HuH-7.5 (cell line): ENCODE results near the gene ECPAS.
"Not testable (repeated sequence)": the region's sequence is repeated elsewhere in the genome, so short reads cannot be mapped to it uniquely, and the experiment has no call there.

Experiments used
- DNase-seq: peaks from one replicate; pipeline ENCODE4 v3.0.0; 2011; ENCODE audit warnings: low spot score

Gene ECPAS

DNA sequence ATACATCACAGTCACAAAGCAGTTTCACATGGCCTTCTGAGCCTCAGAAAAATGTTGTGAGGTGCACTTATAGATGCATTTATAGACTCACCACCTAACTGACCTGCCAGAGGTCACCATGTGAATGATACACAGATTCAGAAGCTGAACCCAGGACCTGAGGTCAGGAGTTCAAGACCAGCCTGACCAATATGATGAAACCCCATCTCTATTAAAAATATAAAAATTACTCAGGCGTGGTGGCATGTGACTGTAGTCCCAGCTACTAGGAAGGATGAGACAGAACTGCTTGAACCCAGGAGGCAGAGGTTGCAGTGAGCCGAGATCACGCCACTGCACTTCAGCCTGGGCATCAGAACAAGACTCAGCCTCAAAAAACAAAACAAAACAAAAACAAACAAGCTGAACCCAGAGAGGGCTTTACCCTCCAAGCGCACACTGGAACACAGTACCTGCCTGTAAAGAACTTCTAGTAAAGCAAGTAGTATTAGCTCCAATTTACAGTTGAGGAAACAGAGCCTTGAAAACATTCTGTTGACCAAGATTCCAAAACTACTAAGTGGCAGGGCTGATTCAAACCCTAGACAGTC, 16.3 kb downstream of the ECPAS start:
- DNase-seq, result no peak

DNA sequence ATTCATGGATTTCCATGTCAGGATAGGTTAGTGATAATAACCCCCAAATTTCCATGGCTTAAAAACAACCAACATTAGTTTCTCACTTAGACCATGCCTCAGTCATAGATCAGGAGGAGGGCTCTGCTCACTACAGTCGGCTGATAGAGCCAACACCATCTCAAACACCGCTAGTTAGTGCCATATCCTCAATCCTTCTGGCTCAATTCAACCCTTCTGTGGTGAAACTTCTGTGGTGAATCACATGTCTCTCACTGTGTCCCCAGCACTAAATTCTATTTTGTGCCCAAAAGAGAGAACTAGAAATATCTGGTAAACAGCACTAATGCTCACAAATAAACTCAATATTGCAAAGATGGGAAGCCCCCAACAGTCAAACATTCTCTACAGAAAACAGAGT, 21.1 kb downstream of the ECPAS start:
- no peak for DNase-seq

- DNase-seq, result no peak
Observed at GRCh38 chr9:111458139-111459009, 25.8 kb downstream of the ECPAS start.

- DNase-seq, result no peak
Observed at GRCh38 chr9:111456529-111456928, 27.7 kb downstream of the ECPAS start.

DNA sequence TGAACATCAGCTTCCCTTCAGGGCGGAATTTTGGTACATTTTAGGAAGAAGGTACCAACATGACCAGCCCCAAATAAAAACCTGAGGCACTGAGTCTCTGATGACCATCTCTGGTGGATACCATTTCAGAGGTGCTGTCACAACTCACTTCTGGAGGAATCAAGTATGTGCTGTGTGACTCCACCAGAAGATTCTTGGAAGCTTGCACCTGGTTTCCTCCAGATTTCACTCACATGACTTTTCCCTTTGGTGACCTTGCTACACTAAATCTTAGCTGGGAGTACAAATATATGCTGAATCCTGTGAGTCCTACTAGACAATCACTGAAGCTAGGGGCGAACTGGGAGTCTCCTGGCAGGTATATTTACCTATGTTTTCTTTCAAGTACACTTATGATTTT, 28.5 kb downstream of the ECPAS start:
- no peak for DNase-seq

GRCh38 chr9:111454751-111455150, 29.4 kb downstream of the ECPAS start:
- DNase-seq, result no peak

DNA sequence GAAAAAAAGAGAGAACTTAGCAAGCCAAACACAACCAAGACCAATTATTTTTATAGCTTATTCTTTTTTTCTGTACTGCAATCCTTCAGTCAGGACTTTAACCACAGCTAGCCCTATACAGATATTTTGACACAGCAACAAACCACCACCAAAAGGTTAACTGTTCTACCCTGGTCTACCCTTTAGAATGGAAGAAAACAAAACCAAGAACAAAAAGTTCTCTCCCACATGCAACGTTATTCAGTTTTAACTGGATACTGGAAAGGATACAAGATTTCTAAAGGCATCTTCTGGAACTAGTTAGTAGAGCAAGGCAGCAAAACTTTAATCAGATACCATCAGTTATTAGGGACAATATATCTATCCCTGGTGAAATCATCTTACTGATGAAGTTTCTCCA, 32.6 kb downstream of the ECPAS start:
- DNase-seq, result no peak

- DNase-seq, result no peak
Observed at GRCh38 chr9:111450124-111450523, 34.1 kb downstream of the ECPAS start.

DNA sequence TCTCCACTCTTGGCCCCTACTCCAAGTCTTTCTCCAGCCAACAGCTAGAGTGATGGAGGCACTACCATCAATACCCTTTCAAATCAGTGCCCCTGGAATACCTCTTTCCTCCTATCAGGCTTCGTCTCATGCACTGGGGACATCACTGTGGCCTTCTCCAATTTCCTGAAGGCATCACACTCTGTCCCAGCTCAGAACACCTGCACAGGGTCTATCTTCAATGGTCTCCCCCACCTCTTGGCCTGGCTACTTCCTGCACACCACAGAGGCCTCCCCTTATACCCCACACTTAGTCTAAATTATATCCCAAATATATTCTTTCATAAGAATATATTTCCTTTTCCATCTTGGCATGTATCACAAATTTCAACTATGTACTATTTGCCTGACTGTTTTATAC, 34.5 kb downstream of the ECPAS start:
- DNase-seq, result no peak

DNA sequence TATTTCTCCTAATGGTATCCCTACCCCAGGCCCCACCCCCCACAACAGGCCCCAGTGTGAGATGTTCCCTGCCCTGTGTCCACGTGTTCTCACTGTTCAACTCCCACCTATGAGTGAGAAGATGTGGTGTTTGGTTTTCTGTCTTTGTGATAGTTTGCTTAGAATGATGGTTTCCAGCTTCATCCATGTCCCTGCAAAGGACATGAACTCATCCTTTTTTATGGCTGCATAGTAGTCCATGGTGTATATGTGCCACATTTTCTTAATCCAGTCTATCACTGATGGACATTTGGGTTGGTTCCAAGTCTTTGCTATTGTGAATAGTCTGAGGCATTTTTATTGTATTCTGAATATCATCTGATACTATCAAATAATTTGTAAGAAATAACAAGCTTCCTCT, 38.4 kb downstream of the ECPAS start:
- DNase-seq, result not testable (repeated sequence)

DNA sequence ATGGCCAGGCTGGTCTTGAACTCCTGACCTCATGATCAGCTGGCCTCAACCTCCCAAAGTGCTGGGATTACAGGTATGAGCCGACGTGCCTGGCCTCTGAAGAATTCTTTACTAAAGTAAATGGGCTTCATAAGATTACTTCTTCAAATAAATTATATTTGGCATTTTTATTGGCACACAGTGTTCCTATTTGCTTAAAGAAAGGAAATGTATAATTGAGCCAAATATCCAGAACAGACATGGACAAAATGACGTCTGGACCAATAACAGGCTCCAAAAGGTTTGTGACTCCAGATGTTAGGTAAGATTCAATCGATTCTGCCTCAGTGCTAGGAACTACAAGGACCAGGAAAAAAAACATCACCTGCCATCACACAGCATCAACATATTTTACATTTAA, 40.7 kb downstream of the ECPAS start:
- DNase-seq, result no peak

DNA sequence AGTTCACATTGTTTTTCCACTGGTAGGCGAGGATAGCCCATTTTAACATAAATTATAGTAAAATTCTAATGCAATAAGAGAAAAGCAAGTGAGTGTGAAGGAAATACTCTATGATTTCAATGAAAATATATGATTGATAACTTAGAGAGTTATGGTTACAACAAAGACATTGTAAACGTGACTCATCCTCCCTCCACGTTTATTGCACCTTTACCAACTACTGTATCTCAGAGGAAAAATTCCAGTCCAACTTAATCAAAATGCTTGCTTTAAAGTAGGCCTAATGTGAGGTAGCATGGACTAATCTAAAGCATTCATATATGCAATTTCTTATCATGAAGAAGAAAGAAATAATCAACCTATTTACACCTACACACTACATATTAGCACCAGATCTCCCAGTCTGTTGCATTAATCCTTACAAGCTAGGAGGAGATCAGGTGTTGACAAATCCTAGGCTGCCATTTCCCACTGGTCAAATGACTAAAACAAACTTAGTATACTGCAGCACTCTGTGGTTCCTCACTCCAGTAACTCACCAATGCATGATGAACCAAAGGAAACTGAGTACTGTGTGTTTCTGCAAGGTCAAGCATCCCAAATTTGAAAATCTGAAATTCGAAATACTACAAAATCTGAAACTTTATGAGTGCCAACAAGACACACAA, 41.7 kb downstream of the ECPAS start:
- no peak for DNase-seq

DNA sequence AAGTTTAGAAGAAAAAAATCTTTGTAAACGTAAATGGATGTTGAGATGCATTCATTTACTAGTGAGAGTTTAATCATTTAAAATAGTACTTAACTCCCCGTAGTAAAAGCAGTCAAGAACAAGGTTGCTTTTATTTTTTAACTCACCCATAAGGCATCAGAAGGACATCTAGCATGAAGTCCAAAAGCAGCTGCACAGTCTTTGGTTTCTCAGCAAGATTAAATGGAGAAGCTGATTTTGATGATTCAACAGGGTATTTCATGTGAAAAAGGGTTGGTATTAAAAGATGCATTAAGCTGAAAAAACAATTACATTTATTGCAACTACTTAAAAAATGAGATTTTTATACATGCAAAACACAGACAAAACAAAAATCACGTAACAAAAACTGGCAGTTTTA, 44.0 kb downstream of the ECPAS start:
- no peak for DNase-seq

GRCh38 chr9:111438541-111439235, 45.5 kb downstream of the ECPAS start:
- no peak for DNase-seq

- DNase-seq, result no peak
Observed at GRCh38 chr9:111436571-111436970, 47.6 kb downstream of the ECPAS start.

DNA sequence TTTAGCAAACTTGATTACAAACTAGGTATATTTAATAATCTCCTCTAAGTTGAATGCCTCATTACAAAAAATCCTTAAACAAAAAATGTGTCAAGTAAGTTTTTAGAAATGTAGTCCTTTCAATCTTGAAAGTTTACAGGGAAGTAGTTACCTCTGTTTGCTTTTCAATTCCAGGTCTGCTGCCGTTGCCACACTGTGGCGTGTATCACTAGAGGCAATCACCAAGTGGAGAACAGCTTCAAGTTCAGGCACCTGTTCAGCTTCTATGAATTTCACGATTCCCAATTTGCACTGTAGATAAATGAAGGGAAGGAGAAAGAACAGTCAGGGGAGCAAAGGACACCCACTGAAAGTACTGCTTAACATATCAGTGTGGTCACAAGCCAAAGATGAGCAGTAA, 51.1 kb downstream of the ECPAS start:
- no peak for DNase-seq

GRCh38 chr9:111431684-111432083, 52.5 kb downstream of the ECPAS start:
- no peak for DNase-seq

GRCh38 chr9:111429175-111429574, 55.0 kb downstream of the ECPAS start:
- no peak for DNase-seq

GRCh38 chr9:111427186-111427585, 57.0 kb downstream of the ECPAS start:
- DNase-seq, result no peak

GRCh38 chr9:111423389-111423788, 60.8 kb downstream of the ECPAS start:
- DNase-seq, result no peak

- no peak for DNase-seq
Observed at GRCh38 chr9:111414406-111414805, 69.8 kb downstream of the ECPAS start.

GRCh38 chr9:111413996-111414395, 70.2 kb downstream of the ECPAS start:
- DNase-seq, result no peak

GRCh38 chr9:111412280-111412679, 71.9 kb downstream of the ECPAS start:
- no peak for DNase-seq
